Measurements from ENCODE around the gene SCN1A.

SCN1A gene

DNA sequence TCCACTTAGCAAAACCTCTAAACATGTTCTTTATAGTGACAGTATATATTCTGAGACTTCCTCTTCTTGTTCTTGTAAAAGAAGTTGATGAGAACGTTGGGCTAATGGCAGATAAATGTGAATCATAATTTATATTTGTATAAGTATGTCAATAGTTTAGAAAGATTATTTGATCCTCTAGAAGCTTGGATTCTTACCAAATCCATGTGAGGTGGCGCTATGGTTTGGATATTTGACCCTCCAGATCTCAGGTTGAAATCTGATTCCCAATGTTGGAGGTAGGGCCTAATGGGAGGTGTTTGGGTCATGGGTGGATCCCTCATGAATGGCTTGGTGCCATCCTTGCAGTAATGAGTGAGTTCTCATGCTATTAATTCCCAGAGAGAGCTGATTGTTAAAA, 29.8 kb upstream of the SCN1A start:
- Histone ChIP-seq H3K4me3 (replicated peaks; ENCODE audit: insufficient read depth, low read length) (no peak overlapping the region), H3K27me3 (ENCODE audit: insufficient read depth, poor library complexity, severe bottlenecking) (no peaks in the 10 kb centered on the region), H3K27ac (replicated peaks) (no peak overlapping the region)
- DNase-seq (ENCODE audit: low read depth in 1 of 2, low spot score in 1 of 2): no peak
- TF ChIP-seq, protein P1, sequence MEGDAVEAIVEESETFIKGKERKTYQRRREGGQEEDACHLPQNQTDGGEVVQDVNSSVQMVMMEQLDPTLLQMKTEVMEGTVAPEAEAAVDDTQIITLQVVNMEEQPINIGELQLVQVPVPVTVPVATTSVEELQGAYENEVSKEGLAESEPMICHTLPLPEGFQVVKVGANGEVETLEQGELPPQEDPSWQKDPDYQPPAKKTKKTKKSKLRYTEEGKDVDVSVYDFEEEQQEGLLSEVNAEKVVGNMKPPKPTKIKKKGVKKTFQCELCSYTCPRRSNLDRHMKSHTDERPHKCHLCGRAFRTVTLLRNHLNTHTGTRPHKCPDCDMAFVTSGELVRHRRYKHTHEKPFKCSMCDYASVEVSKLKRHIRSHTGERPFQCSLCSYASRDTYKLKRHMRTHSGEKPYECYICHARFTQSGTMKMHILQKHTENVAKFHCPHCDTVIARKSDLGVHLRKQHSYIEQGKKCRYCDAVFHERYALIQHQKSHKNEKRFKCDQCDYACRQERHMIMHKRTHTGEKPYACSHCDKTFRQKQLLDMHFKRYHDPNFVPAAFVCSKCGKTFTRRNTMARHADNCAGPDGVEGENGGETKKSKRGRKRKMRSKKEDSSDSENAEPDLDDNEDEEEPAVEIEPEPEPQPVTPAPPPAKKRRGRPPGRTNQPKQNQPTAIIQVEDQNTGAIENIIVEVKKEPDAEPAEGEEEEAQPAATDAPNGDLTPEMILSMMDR (IDR thresholded peaks at IDR 0.05; ENCODE audit: insufficient read depth, low read length): no peak
- no peak for TF ChIP-seq GABPA (IDR thresholded peaks at IDR 0.05; ENCODE audit: low read depth)
- TF ChIP-seq SPI1 (IDR thresholded peaks at IDR 0.05; ENCODE audit: borderline replicate concordance, low read depth): no peak
- TF ChIP-seq POLR2AphosphoS5 (IDR thresholded peaks at IDR 0.05; ENCODE audit: low read depth): no peak
- TF ChIP-seq, protein P2, sequence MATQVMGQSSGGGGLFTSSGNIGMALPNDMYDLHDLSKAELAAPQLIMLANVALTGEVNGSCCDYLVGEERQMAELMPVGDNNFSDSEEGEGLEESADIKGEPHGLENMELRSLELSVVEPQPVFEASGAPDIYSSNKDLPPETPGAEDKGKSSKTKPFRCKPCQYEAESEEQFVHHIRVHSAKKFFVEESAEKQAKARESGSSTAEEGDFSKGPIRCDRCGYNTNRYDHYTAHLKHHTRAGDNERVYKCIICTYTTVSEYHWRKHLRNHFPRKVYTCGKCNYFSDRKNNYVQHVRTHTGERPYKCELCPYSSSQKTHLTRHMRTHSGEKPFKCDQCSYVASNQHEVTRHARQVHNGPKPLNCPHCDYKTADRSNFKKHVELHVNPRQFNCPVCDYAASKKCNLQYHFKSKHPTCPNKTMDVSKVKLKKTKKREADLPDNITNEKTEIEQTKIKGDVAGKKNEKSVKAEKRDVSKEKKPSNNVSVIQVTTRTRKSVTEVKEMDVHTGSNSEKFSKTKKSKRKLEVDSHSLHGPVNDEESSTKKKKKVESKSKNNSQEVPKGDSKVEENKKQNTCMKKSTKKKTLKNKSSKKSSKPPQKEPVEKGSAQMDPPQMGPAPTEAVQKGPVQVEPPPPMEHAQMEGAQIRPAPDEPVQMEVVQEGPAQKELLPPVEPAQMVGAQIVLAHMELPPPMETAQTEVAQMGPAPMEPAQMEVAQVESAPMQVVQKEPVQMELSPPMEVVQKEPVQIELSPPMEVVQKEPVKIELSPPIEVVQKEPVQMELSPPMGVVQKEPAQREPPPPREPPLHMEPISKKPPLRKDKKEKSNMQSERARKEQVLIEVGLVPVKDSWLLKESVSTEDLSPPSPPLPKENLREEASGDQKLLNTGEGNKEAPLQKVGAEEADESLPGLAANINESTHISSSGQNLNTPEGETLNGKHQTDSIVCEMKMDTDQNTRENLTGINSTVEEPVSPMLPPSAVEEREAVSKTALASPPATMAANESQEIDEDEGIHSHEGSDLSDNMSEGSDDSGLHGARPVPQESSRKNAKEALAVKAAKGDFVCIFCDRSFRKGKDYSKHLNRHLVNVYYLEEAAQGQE (IDR thresholded peaks at IDR 0.05; ENCODE audit: insufficient replicate concordance, low read depth): no peak

DNA sequence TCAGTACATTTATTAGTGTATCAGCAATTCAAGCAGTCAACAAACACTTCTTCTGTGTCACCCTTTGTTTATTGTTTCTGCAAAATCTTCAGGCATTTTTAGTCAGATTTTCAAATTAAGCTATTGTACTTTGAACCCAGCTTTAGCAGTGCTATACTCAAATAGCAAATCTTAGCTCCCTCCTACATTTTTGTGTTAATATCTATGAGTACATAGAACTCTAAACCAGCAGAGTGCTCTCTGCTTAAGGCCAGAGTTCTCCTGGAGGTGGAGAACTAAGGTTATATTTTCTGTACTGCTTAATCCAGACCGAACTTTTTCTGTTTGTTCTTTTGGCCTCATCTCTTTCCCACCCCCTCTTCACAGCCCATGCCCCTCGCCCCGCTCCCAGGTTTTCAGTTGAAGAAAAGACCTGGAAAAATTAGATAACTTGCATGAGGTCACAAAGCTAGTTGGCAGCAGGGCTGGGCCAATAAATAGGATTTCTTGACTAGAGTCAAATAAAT, 29.2 kb upstream of the SCN1A start:
- Histone ChIP-seq H3K27ac (replicated peaks) (no peak overlapping the region), H3K27me3 (ENCODE audit: insufficient read depth, poor library complexity, severe bottlenecking) (no peaks in the 10 kb centered on the region), H3K4me3 (replicated peaks; ENCODE audit: insufficient read depth, low read length) (no peak overlapping the region)
- DNase-seq (ENCODE audit: low read depth in 1 of 2, low spot score in 1 of 2): no peak
- TF ChIP-seq POLR2AphosphoS5 (IDR thresholded peaks at IDR 0.05; ENCODE audit: low read depth) (no peak), SPI1 (IDR thresholded peaks at IDR 0.05; ENCODE audit: borderline replicate concordance, low read depth) (no peak), GABPA (IDR thresholded peaks at IDR 0.05; ENCODE audit: low read depth) (no peak)
- TF ChIP-seq, protein P2 (IDR thresholded peaks at IDR 0.05; ENCODE audit: insufficient replicate concordance, low read depth): no peak
- TF ChIP-seq, protein P1 (IDR thresholded peaks at IDR 0.05; ENCODE audit: insufficient read depth, low read length): no peak

DNA sequence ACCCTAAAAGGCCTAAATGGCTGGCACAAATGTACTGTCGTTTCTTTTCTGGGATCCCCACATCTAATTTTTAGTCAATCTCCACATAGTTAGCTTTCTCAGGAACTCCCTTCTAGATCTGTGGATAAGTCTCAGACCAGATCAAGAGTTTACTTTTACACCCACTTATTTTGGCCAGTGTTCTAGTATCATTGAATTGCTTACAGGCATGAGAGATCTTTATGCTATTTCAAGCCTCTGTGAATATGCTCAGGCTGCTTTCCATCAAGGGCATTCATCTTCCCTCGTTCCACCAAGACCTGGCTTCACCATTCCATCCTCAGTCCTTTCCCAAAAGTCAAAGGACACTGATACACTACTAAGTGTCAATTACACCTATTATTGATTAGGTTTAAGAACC, 27.8 kb upstream of the SCN1A start:
- Histone ChIP-seq H3K27me3 (ENCODE audit: insufficient read depth, poor library complexity, severe bottlenecking) (no peaks in the 10 kb centered on the region), H3K4me3 (replicated peaks; ENCODE audit: insufficient read depth, low read length) (no peak overlapping the region), H3K27ac (replicated peaks) (no peak overlapping the region)
- TF ChIP-seq, protein P2 (IDR thresholded peaks at IDR 0.05; ENCODE audit: insufficient replicate concordance, low read depth): no peak
- TF ChIP-seq GABPA (IDR thresholded peaks at IDR 0.05; ENCODE audit: low read depth) (no peak), SPI1 (IDR thresholded peaks at IDR 0.05; ENCODE audit: borderline replicate concordance, low read depth) (no peak), POLR2AphosphoS5 (IDR thresholded peaks at IDR 0.05; ENCODE audit: low read depth) (no peak)
- TF ChIP-seq, protein P1 (IDR thresholded peaks at IDR 0.05; ENCODE audit: insufficient read depth, low read length): no peak
- no peak for DNase-seq (ENCODE audit: low read depth in 1 of 2, low spot score in 1 of 2)

Data from HL-60 (cell line).